ENCODE data around the gene SPPL2C. TPM values are rescaled to one million over a fixed set of nuclear protein-coding genes. Genes with fewer than 3 reads are reported as not detected.

The SPPL2C gene
- total and polyA plus RNA-seq, 2 of the 13 experiments (the other 11 are each of a cell fraction or from before 2014, with no cell fraction given): not detected

- Histone ChIP-seq H3K9ac (ENCODE audit: insufficient read depth, low read depth, low read length) (no peak overlapping the region), H3K9me3 (ENCODE audit: low read length) (no peaks in the 10 kb centered on the region), H3K27me3 (ENCODE audit: control insufficient read depth in 1 of 2, insufficient read depth in 2 of 2, low read length in 2 of 2) (peaks cover 8 to 47% of the 10 kb centered on the region in 2 experiments; a peak in 3 of 5 replicates), H3K27ac (ENCODE audit: extremely low read length, insufficient read depth, low read length) (no peak overlapping the region), H4K20me1 (ENCODE audit: insufficient read depth, low read length) (no peaks in the 10 kb centered on the region), H3K36me3 (replicated peaks in 1 of 2; ENCODE audit: control insufficient read depth in 1 of 2, insufficient read depth in 2 of 2, low read length in 2 of 2) (no peaks in the 10 kb centered on the region), H3K4me3 (replicated peaks in 1 of 3; ENCODE audit: insufficient read depth in 1 of 3, low read depth in 2 of 3, low read length in 3 of 3) (no peak overlapping the region), H3K4me1 (ENCODE audit: insufficient read depth, low read length) (no peaks in the 10 kb centered on the region), H3K79me2 (ENCODE audit: insufficient read depth, low read length) (no peaks in the 10 kb centered on the region), H2AFZ (ENCODE audit: low read length) (no peak overlapping the region), H3K4me2 (ENCODE audit: low read depth, low read length) (no peak overlapping the region)
- in situ Hi-C loops (cut with HindIII; ENCODE audit: extremely low pct_ligation_motif_present, low pct_unique_long_range_greater_than_20kb) (no loop called here), intact Hi-C loops (cut with micrococcal nuclease; ENCODE audit: unreplicated experiment) (loop anchor here (1.0 to 5.0 kb wide), 2 partner anchors 130 to 205 kb away; no protein-coding TSS in a partner anchor)
- ATAC-seq: peak; percentile 44
- WGBS (ENCODE audit: low lambda C conversion rate): 12% methylated on average over 12 of the region's 12 CpGs
- CTCF ChIA-PET (ENCODE audit: low intra/inter-chr PET ratio, low total read pairs): interaction anchor here (1.2 to 2.7 kb wide), 2 partner anchors 96 to 212 kb away, joined by 9 to 29 read pairs; no protein-coding TSS in a partner anchor
- FAIRE-seq: peak; percentile 83
- POLR2A ChIA-PET: no interaction called here
- DNase-seq (ENCODE audit: low spot score): peak; percentile 62
- no TSS peak for BruUV-seq (replicated peaks)
- TF ChIP-seq TBX2 (CRISPR knock-in tag; IDR thresholded peaks at IDR 0.05; ENCODE audit: borderline replicate concordance) (no peak), YEATS2 (CRISPR knock-in tag; IDR thresholded peaks at IDR 0.05; ENCODE audit: borderline replicate concordance) (0 out of 2 replicates have a peak, but pooled peaks have one; percentile 28), ELF3 (CRISPR knock-in tag; IDR thresholded peaks at IDR 0.05) (peak; percentile 54; the same call in 1 of the 2 replicates), RAD21 (CRISPR knock-in tag; IDR thresholded peaks at IDR 0.05) (peak; percentile 67), HNF1B (CRISPR knock-in tag; IDR thresholded peaks at IDR 0.05) (no peak), ARHGAP35 (CRISPR knock-in tag; IDR thresholded peaks at IDR 0.05; ENCODE audit: borderline replicate concordance) (0 out of 2 replicates have a peak, but pooled peaks have one; percentile 39), TFDP1 (CRISPR knock-in tag; IDR thresholded peaks at IDR 0.05; ENCODE audit: borderline replicate concordance) (peak; percentile 38; the same call in 1 of the 2 replicates), STAG1 (CRISPR knock-in tag; IDR thresholded peaks at IDR 0.05) (peak; percentile 87), TGIF2 (CRISPR knock-in tag; IDR thresholded peaks at IDR 0.05) (no peak), IKZF1 (IDR thresholded peaks at IDR 0.05) (no peak), CTCF (CRISPR knock-in tag; IDR thresholded peaks at IDR 0.05) (peak; percentile 90), SMC3 (IDR thresholded peaks at IDR 0.05; ENCODE audit: low read length) (peak; percentile 78), AKNA (CRISPR knock-in tag; IDR thresholded peaks at IDR 0.05; ENCODE audit: borderline replicate concordance) (no peak), ZNF891 (CRISPR knock-in tag; IDR thresholded peaks at IDR 0.05) (no peak)
These were observed 8.0 kb downstream of the SPPL2C start for GRCh38 chr17:45852535-45853297.

Data from HepG2 (cell line).